Epithelial cell of esophagus (primary cell): Measurements from ENCODE around the gene CEP250.

Source experiments
- DNase-seq: peaks from one replicate; pipeline ENCODE4 v3.0.0; 2010; ENCODE audit warnings: low read depth
- H3K4me3 ChIP-seq: 2 replicates; pipeline ENCODE4 v1.5.1; 2011; ENCODE audit warnings: mild to moderate bottlenecking, low read length, control low read depth
- CTCF ChIP-seq: IDR thresholded peaks from 2 replicates; pipeline ENCODE4 v1.5.1; 2011; ENCODE audit warnings: low read depth, mild to moderate bottlenecking, low read length, control low read depth, inconsistent platforms; ENCODE audit not compliant: insufficient read depth; ENCODE audit errors: missing control alignments

Gene CEP250

DNA sequence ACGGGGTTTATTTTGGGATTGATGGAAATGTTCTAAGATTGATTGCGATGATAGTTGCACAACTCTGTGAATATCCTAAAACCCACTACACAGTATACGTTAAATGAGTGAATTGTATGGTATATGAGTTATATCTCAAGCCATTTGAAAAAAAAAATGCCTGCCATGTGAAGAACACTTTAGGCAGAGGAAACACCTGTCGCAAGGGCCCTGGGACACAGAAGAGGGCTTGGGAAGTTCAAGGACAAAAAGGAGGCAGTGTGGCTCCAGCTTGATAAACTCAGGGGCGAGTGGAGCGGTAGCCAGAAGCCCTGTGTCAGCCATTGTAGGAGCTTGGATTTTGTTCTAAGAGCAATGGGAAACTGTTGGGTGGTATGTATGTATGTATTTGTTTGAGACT lies 37.0 kb downstream of the CEP250 start:
- TF ChIP-seq CTCF: no peak
- H3K4me3 ChIP-seq: no peak overlapping the region
- no peak for DNase-seq

- no peak for TF ChIP-seq CTCF
- H3K4me3 ChIP-seq: no peak overlapping the region
- no peak for DNase-seq
These were observed 41.1 kb downstream of the CEP250 start for GRCh38 chr20:35496481-35496880.

GRCh38 chr20:35497320-35497719 lies 41.9 kb downstream of the CEP250 start:
- H3K4me3 ChIP-seq: no peak overlapping the region
- no peak for TF ChIP-seq CTCF
- no peak for DNase-seq

DNA sequence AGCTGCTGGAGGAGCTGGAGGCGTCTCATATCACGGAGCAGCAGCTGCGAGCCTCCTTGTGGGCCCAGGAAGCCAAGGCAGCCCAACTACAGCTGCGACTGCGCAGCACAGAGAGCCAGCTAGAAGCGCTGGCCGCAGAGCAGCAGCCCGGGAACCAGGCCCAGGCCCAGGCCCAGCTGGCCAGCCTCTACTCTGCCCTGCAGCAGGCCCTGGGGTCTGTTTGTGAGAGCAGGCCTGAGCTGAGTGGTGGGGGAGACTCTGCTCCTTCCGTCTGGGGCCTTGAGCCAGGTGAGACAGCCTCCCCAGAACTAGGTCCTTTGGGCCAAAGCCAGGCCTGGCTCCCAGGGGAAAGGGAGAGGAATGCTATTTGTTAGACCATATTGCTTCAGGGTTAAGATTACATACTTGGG lies 42.4 kb downstream of the CEP250 start:
- H3K4me3 ChIP-seq: no peak overlapping the region
- no peak for TF ChIP-seq CTCF
- DNase-seq: no peak

DNA sequence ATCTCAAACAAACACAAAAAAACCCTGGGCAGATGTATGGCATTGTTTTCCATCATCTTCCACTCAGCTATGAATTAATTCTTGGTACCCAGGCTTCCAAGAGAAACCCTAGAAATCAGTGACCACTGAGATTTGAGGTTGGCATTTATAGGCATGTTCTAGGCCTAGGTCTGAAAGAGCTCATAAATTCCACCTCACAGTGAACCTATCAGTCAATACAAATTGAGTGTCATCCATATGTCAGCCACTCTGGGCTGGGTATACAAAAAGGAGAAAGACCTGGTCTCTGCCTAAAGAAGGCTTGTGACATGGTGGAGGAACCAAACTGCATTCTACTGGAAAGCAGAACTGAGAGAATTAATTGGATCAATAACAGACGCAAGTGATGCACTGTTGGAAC lies 43.9 kb downstream of the CEP250 start:
- no peak for TF ChIP-seq CTCF
- no peak for DNase-seq
- H3K4me3 ChIP-seq: no peak overlapping the region

DNA sequence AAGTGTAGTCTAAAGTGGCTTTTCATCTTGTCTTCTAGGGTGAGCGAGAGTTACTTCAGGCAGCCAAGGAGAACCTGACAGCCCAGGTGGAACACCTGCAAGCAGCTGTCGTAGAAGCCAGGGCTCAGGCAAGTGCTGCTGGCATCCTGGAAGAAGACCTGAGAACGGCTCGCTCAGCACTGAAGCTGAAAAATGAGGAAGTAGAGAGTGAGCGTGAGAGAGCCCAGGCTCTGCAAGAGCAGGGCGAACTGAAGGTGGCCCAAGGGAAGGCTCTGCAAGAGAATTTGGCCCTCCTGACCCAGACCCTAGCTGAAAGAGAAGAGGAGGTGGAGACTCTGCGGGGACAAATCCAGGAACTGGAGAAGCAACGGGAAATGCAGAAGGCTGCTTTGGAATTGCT lies 47.0 kb downstream of the CEP250 start:
- no peak for TF ChIP-seq CTCF
- no peak for DNase-seq
- H3K4me3 ChIP-seq: no peak overlapping the region

DNA sequence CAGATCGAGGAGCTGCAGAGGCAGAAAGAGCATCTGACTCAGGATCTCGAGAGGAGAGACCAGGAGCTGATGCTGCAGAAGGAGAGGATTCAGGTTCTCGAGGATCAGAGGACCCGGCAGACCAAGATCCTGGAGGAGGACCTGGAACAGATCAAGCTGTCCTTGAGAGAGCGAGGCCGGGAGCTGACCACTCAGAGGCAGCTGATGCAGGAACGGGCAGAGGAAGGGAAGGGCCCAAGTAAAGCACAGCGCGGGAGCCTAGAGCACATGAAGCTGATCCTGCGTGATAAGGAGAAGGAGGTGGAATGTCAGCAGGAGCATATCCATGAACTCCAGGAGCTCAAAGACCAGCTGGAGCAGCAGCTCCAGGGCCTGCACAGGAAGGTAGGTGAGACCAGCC lies 47.9 kb downstream of the CEP250 start:
- TF ChIP-seq CTCF: no peak
- H3K4me3 ChIP-seq: no peak overlapping the region
- no peak for DNase-seq
